Erythroblast (primary cell): Measurements from ENCODE around the gene PIGW.

Experiments used
- GATA1 ChIP-seq: IDR thresholded peaks from 2 replicates; pipeline ENCODE4 v1.6.1; 2011; ENCODE audit warnings: low read depth, mild to moderate bottlenecking, control low read depth, low read length, moderate library complexity
- POLR2A ChIP-seq: IDR thresholded peaks from 2 replicates; pipeline ENCODE4 v1.6.1; 2011; ENCODE audit warnings: mild to moderate bottlenecking, low read length

- no peak for TF ChIP-seq POLR2A
- no peak for TF ChIP-seq GATA1
Measured at GRCh38 chr17:36501963-36502362, 32.8 kb upstream of the PIGW start.
